EL (cell line): ENCODE results near the gene FARP1.

Experiments
- DNase-seq: peaks from one replicate; pipeline ENCODE4 v3.0.0-alpha.2; 2016

FARP1 gene

GRCh38 chr13:98315902-98316301 is 173.0 kb downstream of the FARP1 start:
- no peak for DNase-seq

GRCh38 chr13:98317573-98318171 is 174.8 kb downstream of the FARP1 start:
- no peak for DNase-seq

GRCh38 chr13:98318263-98318878 is 175.5 kb downstream of the FARP1 start:
- DNase-seq = no peak

- no peak for DNase-seq
These were observed 177.7 kb downstream of the FARP1 start for GRCh38 chr13:98320561-98321105.

GRCh38 chr13:98321395-98321794 is 178.5 kb downstream of the FARP1 start:
- no peak for DNase-seq

DNA sequence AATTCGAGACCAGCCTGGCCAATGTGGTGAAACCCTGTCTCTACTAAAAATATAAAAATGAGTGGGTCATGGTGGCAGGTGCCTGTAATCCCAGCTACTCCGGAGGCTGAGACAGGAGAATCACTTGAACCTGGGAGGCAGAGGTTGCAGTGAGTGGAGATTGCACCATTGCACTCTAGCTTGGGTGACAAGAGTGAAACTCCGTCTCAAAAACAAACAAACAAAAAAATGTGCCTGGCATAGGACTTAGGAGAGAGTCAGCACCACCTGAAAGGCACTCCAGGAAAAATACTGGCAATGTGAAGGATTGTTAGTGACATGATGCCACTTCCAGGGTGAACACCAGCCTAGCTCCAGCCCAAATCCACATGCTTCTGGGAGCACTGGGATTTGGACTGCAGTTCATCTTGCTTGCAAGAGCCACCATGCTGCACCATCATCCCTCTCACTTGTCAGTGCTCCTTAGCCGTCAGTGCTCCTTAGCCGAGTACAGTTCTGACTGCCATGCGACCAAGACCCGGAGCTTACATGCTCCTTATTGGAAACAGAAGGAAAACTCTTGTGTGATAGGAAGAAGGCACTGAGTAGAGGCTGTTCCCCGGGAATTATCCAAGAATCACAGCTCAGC is 179.3 kb downstream of the FARP1 start:
- no peak for DNase-seq

- DNase-seq = no peak
These were observed 181.2 kb downstream of the FARP1 start for GRCh38 chr13:98324105-98324504.

DNA sequence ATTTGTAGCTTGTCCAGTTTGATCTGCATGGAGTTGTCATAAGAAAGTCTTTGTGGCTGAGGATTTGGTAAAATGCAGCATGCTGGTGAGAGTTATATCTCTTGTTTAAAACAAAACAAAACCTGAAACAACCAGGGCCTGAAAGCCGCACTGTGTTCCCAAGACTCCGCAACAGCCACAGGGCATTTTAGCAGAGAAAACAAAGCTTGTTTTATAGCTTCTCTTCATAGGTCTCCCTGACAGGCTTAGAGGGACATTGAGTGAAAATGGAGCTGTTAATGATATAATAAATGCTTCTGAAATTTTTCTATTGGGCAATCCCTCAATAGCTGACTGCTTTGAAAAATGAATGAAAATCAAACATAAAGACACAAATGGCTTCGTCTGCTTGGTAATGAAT is 182.8 kb downstream of the FARP1 start:
- DNase-seq = no peak

DNA sequence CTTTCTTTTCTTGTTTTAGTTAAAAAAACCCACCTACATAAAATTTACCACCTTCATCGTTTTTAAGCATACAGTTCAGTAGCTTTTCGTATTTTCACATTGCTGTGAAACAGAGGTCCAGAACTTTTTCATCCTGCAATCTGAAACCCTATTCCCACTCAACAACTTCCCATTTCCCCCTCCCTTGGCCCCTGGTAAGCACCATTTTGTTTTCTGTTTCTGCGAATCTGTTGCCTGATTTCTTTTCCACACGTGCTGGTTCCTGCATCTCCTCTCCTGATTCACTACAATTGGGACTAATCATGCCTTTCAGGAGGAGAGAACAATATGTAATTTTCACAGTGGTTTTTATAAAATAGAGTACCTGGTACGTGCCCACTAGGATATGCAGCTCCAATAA is 183.4 kb downstream of the FARP1 start:
- no peak for DNase-seq

DNA sequence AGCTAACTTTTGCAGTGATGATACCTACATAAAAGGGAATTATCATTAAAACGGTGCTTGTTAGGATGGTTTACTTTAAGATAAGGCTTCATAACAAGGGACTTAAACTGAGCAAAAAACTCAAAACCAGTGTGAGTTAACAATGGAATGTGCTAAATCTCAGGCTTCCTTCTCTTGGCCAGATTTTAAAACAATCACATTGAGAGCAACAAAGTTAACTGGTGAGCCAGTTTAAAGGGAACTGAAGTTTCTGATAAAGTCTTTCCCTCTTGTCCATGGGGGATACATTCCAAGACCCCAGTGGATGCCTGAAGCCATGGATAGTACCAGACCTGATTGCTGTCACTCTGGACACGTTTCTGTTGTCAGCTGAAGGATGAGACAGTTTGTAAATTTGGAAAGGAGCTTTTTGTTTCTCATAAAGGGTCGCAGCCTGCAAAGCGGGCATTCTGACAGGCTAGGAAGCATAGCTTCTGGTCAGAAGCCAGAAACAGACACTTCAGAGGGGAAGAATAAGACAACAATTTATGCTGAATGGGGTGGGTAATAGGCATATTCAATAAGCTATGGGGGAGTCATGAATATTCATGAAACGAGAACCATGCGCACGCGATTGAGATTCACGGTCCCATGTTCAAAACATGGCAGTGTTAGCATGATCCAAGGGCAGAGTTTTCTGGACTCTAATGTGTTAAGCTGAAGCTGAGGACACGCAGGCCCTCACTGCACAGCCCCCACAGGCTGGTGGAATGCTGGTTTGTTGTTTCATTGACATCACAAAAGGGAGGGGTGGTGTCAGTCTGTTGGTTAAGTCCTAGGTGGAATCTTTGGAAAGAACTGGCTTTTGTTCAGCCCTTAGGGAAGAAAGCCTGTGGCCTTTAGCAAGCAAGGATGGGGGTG is 184.7 kb downstream of the FARP1 start:
- DNase-seq = peak; percentile 34

- no peak for DNase-seq
These were observed 185.6 kb downstream of the FARP1 start for GRCh38 chr13:98328511-98328910.

GRCh38 chr13:98332222-98332621 is 189.3 kb downstream of the FARP1 start:
- DNase-seq = no peak

- no peak for DNase-seq
These were observed 189.8 kb downstream of the FARP1 start for GRCh38 chr13:98332691-98333090.

- no peak for DNase-seq
These were observed 190.6 kb downstream of the FARP1 start for GRCh38 chr13:98333486-98333885.

- no peak for DNase-seq
These were observed 191.8 kb downstream of the FARP1 start for GRCh38 chr13:98334620-98335205.

DNA sequence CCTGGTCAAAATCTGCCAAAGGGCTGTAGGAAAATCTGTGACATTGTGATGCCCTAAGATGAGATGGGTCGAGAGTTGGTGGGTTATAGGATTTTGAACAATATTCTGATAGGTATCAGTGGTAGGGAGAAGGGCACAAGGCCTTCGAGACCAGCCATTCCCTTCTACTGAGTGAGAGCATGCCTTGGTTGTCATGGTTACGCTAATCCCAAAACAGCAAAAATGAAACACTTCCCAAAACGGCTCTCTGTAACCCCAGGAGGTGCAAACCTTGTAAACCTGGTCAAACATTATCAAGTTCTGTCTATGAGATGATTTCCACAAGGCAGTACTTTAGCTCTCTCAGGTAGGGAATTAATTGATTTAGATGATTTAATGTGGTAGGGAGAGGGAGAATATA is 192.8 kb downstream of the FARP1 start:
- no peak for DNase-seq

GRCh38 chr13:98338310-98338709 is 195.4 kb downstream of the FARP1 start:
- no peak for DNase-seq

DNA sequence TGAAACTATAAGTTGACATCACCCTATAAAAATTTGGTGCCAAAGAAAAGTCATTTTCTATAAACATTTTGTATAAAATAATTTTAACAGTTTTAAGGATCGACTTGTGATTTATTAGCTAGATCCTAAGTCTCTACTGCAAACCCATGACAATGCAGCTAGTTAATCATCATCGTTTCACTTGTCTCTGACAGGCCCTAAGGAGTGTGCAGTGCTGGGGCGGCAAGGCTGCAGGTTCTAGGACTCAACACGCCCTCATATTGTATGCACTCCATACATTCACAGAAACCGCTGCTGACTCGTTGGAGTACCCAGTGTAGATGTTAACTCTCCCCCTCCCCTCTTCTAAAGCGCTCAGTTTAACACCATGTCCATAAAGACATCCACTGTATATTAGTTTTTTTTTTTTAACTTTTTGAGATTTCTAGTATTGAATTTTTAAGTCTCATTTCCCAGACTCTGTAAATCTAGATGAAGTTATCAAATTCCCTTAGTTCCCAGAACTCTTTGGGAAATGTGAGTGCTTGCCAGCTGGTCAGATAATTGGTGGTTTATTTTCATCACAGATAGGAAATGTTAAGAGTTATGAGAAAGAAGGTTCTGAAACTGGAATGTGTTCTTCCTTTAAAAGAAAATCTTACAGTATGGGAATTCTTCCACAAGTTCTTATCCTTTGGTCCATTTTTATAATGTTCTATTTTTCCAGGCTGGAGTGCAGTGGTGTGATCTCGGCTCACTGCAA is 197.0 kb downstream of the FARP1 start:
- DNase-seq = no peak

DNA sequence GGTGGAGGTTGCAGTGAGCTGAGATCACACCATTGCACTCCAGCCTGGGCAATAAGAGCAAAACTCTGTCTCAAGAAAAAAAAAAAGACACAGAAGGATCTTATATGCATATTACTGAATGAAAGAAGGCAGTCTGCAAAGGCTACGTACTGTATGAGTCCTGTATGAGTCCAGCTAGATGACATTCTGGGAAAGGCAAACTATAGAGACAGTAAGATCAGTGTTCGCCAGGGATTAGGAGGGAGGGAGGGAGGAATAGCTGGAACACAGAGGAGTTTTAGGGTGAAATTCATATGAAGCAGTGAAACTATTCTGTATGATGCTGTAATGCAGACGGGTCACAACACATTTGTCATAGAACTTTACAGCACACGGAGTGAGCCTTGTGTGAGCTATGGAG is 200.1 kb downstream of the FARP1 start:
- DNase-seq = no peak

GRCh38 chr13:98343461-98343860 is 200.6 kb downstream of the FARP1 start:
- no peak for DNase-seq

GRCh38 chr13:98344392-98344791 is 201.5 kb downstream of the FARP1 start:
- no peak for DNase-seq
